ENCODE data around the gene ATP11A. TPM values are rescaled to one million over a fixed set of nuclear protein-coding genes. Genes with fewer than 3 reads are reported as not detected.

The ATP11A gene
- total RNA-seq, 1 experiment from 2014 or later, result 3.2 TPM

DNA sequence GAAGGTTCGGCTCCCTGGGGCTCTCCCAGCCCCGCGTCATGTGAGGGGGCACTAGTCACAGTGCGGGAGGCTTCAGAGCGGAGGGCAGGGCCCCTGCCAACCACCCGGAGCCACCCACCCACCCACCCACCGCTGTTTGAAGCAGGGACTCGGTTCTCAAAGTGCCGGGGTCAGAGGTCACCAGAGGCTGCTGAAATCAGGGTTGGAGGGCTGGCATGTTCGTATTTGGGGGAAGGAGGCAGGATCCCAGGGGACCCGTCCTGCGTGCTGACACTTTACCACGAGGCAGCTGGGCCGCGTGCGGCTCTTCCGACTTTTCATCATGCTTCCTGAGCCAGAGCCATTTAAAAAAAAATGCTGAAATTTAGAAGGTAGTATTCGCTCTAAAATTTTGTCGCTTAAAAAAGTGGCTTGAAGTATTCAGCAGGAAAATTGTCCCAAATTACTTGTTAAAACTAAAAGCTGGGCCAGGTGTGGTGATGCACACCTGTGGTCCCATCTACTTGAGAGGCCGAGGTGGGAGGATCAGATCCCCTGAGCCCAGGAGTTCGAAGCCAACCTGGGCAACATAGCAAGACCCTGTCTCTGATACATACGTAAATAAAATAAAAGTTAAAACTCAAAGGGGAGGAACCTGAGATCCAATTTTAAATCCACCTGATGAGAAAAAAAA, 21.2 kb downstream of the ATP11A start:
- DNase-seq (ENCODE audit: low spot score), result no peak

DNA sequence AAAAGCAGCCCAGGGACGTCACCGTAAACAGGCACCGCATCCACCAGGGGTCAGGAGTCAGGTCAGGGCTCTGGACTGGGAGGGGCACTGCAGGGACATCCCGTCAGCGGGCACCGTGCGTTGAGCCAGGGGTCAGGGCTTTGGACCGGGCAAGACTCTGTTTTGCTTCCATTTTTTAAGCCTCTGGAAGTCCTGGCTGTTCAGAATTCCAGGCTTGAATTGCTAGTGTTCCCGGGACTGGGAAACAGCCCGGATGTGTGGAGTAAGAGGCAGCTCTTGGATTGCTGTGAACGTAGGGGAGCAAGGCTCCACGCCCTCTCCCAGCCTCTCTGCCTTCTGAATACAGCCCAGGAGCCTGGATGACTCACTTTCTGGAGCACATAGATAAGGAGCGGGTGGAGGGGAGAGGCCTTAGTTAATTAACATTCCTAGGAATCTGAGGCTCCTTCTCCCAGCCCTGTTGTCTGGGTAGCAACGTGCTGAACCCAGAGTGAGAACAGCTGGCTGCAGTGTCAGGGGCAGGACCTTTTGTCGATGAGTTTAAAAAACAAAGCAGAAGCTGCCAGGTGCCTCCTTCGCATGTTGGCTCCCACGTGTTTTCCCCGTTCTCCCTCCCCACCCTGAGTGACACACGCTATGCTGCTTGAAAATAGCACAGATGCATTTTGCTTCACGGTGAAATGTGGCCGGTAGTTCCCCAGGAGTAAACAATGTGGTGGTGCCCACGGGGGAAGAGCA, 21.9 kb downstream of the ATP11A start:
- peak; percentile 91 for DNase-seq (ENCODE audit: low spot score)

DNA sequence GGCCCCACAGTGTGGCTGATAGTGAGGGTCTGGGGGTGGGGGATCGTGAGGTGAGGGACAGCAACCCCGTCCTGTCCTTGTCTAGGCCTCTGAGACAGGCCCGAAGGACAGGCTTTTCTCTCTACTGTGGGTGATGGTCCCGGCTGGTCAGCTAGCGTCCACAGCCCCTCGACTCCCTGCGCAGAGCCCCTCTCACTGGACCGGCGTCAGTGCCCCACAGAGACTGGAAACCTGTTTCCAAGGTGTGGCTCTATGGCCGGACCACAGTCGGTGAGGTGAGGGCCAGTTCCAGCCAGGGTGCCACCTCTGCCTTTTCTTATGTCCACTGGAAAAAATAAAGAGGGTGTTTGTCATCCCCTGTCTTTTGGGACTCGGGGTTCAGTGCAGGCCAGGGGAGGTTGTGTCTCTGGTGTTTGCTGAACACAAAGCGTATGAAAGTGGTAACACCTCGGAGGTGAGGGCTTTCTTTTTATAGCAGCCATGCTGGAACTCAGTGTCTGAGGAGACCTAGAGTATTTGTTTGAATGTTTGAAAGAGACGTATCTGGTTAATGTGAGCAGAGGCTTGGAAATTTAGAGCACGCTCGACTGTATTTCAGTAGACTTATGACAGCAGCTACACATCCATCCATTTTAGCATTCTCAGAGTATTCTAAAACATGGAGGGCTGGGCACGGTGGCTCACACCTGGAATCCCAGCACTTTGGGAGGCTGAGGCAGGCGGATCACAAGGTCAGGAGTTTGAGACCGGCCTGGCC, 22.8 kb downstream of the ATP11A start:
- no peak for DNase-seq (ENCODE audit: low spot score)

DNA sequence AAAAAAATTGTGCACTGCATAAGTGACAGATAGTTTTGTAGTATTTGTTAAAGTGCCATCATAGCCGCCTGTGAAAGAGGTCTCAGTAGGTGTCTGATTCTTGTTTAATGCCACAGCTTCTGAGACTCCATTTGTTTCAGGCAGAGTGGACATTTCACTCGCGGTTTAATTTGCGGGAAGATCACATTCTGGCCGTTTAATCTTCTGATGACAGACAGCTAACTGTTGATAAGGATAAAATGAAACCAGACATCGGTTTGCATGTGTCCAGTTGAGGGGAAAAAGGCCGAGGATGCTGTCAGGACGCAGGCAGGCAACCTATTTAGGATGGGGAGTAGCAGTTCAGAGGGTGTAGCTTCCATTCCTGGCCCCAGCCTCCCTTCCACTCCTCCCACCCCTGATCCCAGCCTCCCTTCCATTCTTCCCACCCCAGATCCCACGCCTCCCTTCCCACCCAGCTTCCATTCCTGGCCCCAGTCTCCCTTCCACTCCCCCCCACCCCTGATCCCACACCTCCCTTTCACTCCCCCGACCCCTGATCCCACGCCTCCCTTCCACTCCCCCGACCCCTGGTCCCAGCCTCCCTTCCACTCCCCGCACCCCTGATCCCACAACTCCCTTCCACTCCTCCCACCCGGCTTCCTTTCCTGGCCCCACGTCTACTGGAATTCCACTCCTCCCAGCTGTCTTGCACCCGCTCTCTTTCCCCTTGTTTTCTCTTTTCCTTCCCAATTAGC, 23.8 kb downstream of the ATP11A start:
- DNase-seq (ENCODE audit: low spot score), result no peak

DNA sequence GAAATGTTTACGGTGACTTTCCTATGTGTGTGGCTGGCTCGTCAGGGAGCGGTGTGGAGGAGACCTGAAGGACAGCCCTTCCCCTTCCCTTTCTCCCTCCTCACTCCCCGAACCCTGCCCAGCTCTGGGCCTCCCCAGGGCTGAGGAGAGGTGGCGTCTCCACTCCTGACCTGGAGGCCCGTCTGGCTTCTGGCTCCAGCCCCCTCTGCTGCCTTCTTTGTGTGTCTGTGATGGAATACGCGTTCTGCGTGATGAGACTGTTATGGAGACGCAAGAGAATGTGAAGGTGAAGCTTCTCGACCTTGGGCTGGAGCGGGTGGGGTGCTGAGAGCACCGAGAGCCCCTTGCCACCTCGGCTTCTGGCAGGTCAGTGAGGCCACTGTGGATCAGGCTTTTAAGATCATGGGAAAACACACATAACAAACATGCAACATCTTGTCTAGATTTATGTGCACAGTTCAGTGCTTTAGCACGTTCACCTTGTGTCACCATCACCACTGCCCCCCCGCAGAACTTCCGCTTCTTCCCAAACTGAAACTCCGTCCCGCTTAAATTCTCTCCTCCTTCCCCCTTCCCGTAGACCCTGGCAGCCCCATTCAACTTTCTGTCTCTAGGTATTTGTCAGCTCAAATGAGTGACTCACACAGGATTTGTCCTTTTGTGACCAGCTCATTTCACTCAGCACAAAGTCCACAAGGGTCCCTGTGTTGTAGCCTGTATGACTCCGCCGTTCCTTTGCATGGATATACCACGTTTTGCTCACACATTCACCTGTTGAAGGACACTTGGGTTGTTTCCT, 24.7 kb downstream of the ATP11A start:
- DNase-seq (ENCODE audit: low spot score), result no peak

DNA sequence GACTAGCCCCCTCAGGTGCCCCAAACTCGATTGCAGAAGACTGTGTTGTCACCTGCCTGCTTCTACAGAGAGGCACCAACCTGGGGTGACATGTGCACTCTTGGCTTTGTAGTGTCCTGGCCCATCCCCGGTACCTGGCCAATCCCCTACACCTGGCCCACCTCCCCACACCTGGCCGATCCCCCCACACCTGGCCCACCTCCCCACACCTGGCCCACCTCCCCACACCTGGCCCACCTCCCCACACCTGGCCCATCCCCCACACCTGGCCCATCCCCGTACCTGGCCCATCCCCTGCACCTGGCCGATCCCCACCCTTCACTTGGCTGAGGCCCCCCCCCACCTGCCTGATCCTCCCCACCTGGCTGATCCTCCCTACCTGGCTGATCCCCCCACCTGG, 25.4 kb downstream of the ATP11A start:
- DNase-seq (ENCODE audit: low spot score), result no peak

DNA sequence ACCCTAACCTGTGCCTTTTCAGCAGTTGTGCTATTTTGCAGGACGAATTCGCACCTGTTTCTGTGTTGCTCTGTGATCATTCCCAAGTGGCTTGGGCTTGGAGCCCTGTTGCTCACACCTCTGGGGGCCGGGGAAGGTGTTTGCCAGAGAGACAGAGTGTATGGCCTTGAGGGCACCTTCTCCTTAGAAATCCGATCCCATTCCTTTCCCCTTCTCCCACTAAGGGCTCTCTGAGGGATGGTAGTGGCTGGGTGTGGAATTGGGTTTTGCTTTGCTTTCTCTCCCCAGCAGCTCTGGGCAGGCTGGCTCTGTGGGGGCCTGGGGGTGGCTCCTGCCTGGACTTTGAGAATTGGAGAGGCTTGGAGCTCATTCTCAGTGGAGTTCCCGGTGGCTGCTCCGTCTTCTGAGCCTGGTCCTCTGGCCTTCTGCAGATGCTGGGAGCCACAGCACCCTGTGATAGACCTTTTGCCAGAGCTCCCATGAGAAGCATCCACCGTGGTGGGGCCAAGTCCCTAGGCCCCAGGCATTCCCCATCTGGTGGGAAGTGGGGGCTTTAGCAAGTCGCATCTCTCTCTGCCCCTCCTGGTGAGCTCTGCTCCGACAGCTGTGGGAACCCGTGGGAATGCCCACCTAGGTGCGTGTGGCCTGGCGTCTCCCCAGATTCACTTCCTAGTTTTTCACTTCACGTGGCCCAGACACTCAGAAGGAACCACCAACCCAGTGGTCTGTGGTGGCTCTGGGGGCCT, 26.1 kb downstream of the ATP11A start:
- no peak for DNase-seq (ENCODE audit: low spot score)

DNA sequence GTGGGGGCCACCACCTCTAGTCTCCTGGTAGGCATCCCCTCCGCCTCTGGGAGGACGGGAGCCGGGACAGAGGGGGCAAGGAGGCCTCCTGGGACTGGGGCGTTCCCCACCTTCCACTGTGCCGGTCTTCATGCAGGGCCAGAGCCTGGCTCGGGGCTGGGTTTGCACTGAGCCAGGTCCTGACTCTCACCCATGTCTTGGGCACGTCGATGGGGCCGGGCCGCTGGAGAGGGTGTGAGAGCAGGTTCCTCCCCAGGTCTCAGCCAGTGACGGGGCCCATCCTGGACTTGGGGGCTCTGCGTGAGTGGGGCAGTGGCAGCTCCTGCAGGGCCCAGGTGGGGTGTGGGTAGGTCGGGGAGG, 26.6 kb downstream of the ATP11A start:
- no peak for DNase-seq (ENCODE audit: low spot score)

DNA sequence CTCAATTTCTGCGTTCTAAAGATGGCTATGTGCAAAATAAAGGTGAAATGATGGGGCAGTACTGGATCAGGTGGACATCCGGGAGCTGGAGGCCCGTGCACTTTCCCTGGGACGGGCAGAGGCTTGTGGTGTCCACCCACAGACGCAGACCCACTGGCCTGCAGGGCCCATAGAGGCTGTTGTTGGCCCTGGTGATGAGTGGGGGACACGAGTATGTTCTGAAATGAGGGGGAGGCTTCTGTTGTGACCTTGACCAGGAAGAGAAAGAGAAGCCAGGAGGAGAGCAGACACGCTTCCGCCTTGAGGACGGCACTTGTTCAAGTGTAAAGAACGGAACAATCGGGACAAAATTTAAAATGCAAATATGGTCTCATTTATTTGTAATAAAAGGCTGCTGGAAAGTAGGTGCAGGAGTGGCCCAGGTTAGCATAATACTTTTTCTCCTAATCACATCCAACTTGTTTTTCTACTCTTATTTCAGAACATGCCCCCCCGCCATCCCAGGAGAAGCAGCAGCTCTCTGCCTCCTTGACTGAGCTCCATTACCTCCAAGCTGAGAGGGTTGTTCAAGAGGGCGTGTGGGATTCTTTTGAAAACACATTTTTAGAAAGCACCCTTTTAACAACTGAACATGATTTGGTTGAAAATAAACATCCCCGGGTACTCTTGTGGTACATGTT, 27.1 kb downstream of the ATP11A start:
- DNase-seq (ENCODE audit: low spot score), result no peak

DNA sequence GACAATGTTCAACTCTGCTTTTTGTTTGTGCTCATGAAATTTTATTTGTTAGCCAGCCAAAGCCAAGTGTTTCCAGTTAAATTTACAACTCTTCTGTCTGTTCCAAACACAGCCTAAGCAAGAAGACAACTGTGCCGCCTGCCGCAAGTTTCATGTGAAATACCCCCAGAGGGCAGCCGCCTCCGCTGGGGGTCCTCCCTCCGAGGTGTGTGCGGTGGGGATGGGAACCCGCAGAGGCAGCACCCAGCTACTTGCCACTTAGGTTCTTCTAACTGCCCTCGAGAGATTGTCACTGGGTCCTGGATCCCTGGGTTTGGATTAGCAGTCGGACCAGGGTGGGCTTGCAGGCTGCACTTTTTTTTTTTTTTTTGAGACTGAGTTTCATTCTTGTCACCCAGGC, 28.5 kb downstream of the ATP11A start:
- no peak for DNase-seq (ENCODE audit: low spot score)

DNA sequence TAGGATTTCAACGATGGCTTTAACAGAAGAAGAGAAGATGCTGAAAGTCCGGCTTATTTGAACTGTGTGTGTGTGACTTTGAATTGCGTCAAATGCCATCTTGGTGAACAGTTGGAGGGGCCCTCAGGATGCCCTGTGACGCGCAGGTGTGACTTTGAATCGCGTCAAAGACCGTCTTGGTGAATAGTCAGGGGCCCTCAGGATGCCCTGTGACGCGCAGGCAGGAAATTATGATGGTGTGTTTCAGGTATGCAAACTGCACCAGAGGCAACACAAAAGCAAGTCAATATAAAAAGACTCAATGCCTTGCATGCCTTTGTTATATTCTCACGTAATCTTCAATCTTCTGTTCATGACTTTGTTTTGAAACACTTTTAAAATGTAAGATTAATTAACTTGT, 29.2 kb downstream of the ATP11A start:
- no peak for DNase-seq (ENCODE audit: low spot score)

DNA sequence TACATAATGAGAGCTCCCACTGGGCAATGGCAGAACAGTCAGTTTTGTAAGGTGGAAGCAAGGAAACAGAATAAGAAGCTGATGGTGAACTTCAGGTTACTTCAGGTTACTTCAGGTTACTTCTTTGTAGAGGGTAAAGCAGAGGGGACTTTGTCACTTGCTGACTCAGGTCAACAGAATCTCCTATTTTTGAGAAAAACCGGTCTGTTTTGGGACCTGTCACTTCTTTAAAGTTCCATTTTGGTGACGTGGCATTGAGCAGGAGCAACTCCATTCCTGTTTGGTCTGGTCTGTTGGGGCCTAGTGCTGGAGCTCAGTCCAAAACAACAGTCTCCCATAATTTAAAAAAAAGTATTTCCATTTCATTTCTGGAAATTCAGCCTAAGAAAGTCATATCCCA, 29.7 kb downstream of the ATP11A start:
- no peak for DNase-seq (ENCODE audit: low spot score)

DNA sequence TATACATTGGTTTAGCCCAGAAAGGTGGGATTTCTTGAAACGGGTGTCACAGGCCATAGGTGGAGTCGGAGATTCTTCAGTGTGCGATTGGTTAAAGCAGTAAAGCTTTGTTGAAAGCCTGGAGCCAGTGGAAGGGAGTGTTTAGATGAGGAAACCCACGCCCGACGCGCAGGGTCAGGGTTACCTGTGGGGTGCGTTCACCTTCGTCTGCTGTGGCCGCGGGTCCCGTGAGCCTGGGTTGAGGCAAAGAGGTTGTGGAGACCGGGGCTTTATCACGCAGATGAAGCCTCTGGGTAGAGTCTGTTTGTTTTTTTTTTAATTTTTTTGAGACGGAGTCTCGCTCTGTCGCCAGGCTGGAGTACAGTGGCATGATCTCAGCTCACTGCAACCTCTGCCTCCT, 30.4 kb downstream of the ATP11A start:
- DNase-seq (ENCODE audit: low spot score), result no peak

DNA sequence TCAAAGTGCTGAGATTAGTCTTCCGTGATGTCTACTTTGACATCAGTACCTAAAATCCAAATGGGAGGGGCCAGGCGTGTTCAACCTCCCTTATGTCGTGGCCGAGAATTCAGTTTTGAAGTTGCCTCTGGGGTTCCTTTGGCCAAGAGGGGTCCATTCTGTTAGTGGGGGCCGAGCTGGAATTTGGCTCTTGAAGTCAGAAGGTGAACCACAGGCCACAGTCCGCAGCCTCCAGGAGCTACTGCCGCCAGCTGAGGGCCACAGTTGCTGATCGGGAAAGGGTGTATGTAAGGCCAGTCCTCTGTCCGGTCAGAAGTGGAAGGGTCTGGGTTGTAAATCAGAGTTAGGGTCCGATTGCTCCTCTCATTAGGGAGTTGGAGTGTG, 31.0 kb downstream of the ATP11A start:
- DNase-seq (ENCODE audit: low spot score), result no peak

DNA sequence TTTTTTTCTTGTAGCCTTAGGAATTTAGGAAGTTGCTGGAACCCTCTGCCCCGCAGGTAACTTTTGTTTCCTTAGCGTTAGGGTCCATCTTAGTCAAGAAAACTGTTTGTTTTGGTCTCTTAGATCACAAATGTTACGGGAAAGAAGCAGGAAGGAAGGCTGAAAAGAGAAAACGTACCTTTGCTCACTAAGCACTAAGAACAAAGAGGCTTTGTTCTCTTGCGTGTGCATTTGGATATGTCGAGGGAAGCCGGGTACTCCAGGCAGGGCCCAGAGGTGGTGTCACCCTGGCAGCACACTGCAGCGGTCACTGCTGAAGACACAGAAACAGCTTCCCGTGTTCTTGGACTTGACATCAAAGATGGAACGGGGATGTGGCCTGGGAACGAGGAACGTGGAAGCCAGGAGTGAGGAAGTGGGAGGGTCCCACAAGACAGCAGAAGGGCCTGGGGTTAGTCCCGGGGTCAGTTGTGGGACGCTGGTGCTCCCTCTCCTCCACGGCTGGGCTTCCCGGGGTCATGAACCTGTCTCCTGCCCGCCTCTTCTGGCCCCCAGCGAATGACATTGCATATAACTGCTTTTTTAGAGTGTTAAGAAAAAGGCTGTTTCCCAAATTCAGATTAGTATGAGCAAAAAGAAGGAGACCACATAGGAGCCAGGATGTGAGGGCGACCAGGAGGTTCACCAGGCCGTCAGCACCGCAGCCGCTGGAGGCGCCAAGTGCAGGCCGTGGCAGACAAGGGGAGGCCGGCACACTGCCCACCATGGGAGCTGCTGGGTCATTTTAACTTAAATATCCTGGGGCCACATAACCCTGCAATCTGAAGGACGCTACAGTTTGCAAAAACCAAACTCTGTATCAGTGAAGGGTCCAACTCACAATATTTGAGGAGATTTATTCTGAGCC, 31.6 kb downstream of the ATP11A start:
- DNase-seq (ENCODE audit: low spot score), result no peak

DNA sequence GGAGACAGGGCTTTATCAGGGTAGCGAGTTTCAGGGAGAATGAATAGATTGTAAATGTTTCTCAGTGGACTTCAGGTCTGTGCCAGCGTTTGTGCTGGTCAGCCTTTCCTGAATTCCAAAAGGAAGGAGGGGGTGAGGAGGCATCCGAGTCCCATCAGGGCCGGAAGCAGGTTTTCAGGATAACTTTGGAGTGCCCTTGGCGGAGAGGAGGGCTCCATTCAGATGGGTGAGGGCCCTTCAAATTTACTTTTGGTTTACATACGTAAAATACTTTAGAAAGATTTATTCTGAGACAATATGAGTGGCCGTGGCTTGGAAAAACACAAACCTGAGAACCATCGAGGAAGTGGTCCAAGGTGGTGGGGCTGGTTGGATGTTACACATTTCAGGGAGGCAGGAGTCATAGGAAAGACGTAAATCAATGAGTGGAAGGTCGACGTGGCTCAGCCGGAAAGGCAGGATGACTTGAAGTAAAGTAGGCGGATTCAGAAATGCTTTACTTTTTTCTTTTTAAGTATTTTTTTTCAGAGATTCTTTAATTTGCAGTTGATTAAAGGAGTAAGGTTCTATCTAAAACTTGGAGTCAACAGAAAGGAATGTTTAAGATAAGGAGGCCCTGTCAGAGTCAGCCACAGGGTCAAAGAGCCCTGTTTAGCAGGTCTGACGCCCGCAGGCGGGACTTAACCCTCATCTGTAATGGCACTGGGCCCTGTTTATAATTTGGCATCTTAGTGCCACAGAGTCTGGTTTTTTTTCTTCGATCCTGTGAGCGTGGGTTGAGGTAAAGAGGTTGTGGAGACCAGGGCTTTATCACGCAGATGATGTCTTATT, 32.8 kb downstream of the ATP11A start:
- DNase-seq (ENCODE audit: low spot score), result peak; percentile 81

DNA sequence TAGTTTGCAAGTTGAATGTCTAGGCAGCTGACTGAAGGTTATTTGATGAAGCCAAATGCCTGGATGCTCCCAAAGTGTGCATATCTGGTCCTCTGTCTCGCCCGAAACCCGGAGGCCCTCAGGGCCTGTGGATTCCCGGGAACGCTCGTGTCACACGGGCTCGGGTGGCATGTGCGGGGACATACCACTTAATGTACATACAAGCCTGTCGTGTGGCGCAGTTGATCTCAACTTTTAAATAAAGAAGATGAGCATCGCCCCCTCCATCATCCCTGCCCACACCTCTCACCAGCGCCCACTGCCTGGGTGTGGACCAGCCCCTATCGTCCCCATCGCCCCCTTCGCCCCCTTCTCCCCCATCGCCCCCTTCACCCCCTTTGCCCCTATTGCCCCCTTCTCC, 33.9 kb downstream of the ATP11A start:
- DNase-seq (ENCODE audit: low spot score), result no peak

DNA sequence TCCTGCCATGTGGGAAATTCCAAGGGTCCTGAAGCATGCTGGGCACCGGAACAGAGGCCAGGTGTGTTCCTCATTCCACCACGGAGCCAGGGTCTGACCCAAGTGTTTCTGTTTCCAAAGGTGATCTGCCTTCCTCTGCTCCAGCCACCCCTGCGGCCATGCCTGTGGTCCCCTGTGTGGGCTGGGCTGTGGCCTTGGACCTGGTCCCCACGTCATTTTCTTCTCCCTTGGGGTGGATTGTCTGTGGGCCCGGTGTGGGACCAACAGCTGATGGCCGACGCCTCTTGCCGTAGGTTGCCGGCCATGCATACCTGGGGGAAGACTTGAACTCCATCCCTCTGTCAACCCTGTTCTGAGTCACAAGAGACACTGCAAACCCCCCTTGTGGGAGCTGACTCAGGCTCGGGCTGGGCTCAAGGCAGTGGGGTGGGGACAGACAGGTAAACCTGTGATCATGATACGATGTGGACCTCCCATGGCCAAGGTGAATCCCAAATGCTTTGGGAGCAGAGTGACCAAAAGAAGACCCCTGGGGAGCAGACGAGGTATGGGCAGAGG, 35.0 kb downstream of the ATP11A start:
- DNase-seq (ENCODE audit: low spot score), result no peak

Measured in H4 (cell line).